ENCODE results near the gene SLC35E2B.
"Not testable (repeated sequence)": the region's sequence is repeated elsewhere in the genome, so short reads cannot be mapped to it uniquely, and the experiment has no call there.

GRCh38 chr1:1700557-1700956, 8.0 kb upstream of the SLC35E2B start:
- not testable (repeated sequence) for TF ChIP-seq CTCF (IDR thresholded peaks at IDR 0.05; ENCODE audit: poor library complexity, severe bottlenecking); TAF1 (IDR thresholded peaks at IDR 0.05; ENCODE audit: low read depth); RAD21 (conservative IDR thresholded peaks at IDR 0.05); EZH2 (IDR thresholded peaks at IDR 0.05; ENCODE audit: borderline replicate concordance, insufficient read depth, low read length, poor library complexity, severe bottlenecking)
